HepG2 (cell line): ENCODE data around the gene STK32C. TPM values are rescaled to one million over a fixed set of nuclear protein-coding genes. Genes with fewer than 3 reads are reported as not detected.

ENCODE experiments used
- ARID4A ChIP-seq: sonication (generic); formaldehyde crosslinking; IDR thresholded peaks from 2 replicates; pipeline ENCODE4 v1.5.0; 2020; ENCODE audit warnings: mild to moderate bottlenecking, missing genetic modification reagents, borderline replicate concordance
- CBX1 ChIP-seq: IDR thresholded peaks from one replicate; pipeline ENCODE4 v1.6.1; 2016; ENCODE audit warnings: antibody characterized with exemption, low read depth
- ETV6 ChIP-seq: sonication (generic); formaldehyde crosslinking; conservative IDR thresholded peaks from 2 replicates; pipeline ENCODE4 v1.4.0; 2020; ENCODE audit warnings: missing genetic modification reagents
- GPN1 ChIP-seq: sonication (generic); formaldehyde crosslinking; IDR thresholded peaks from 2 replicates; pipeline ENCODE4 v1.5.1; 2020; ENCODE audit warnings: missing genetic modification reagents, borderline replicate concordance
- JUN ChIP-seq: sonication (generic); formaldehyde crosslinking; IDR thresholded peaks from 2 replicates; pipeline ENCODE4 v1.4.0; 2020; ENCODE audit warnings: mild to moderate bottlenecking, missing genetic modification reagents
- KAT2B ChIP-seq: fragments of 150-350 bp; IDR thresholded peaks from 2 replicates; pipeline ENCODE4 v1.6.1; 2014; ENCODE audit warnings: low read depth, low read length, borderline replicate concordance
- MXD4 ChIP-seq: IDR thresholded peaks from 2 replicates; pipeline ENCODE4 v1.6.1; 2016; ENCODE audit warnings: mild to moderate bottlenecking, missing biosample characterization, missing genetic modification reagents
- PAWR ChIP-seq: sonication (generic); formaldehyde crosslinking; IDR thresholded peaks from 2 replicates; pipeline ENCODE4 v1.4.0; 2020; ENCODE audit warnings: missing genetic modification reagents, mild to moderate bottlenecking, borderline replicate concordance
- RFX1 ChIP-seq: fragments of 450-650 bp; IDR thresholded peaks from 2 replicates; pipeline ENCODE4 v1.6.1; 2017
- SATB2 ChIP-seq: sonication (generic); formaldehyde crosslinking; IDR thresholded peaks from 2 replicates; pipeline ENCODE4 v1.5.0; 2020; ENCODE audit warnings: missing genetic modification reagents
- TP53 ChIP-seq: sonication (generic); formaldehyde crosslinking; conservative IDR thresholded peaks from 2 replicates; pipeline ENCODE4 v1.4.0; 2020; ENCODE audit warnings: missing genetic modification reagents
- ZNF12 ChIP-seq: sonication (generic); formaldehyde crosslinking; IDR thresholded peaks from 2 replicates; pipeline ENCODE4 v1.5.0; 2020; ENCODE audit warnings: missing genetic modification reagents
- ZNF143 ChIP-seq: sonication (generic); formaldehyde crosslinking; IDR thresholded peaks from 2 replicates; pipeline ENCODE4 v1.4.0; 2020; ENCODE audit warnings: missing genetic modification reagents
- ZNF3 ChIP-seq: IDR thresholded peaks from 2 replicates; pipeline ENCODE4 v1.7.0; 2017; ENCODE audit warnings: inconsistent platforms
- ZNF709 ChIP-seq: sonication (generic); formaldehyde crosslinking; IDR thresholded peaks from 2 replicates; pipeline ENCODE4 v1.5.0; 2020; ENCODE audit warnings: mild to moderate bottlenecking, missing genetic modification reagents
- ZNF770 ChIP-seq: sonication (generic); formaldehyde crosslinking; IDR thresholded peaks from 2 replicates; pipeline ENCODE4 v1.5.0; 2020; ENCODE audit warnings: mild to moderate bottlenecking, missing genetic modification reagents
- ZNF781 ChIP-seq: sonication (generic); formaldehyde crosslinking; IDR thresholded peaks from 2 replicates; pipeline ENCODE4 v1.5.1; 2020; ENCODE audit warnings: borderline replicate concordance, mild to moderate bottlenecking, missing genetic modification reagents; ENCODE audit errors: not compliant biosample characterization
- ZNF878 ChIP-seq: sonication (generic); formaldehyde crosslinking; IDR thresholded peaks from 2 replicates; pipeline ENCODE4 v1.8.1; 2023; ENCODE audit warnings: mild to moderate bottlenecking, missing genetic modification reagents, moderate library complexity
- polyA plus RNA-seq, 8 experiments: library from polyadenylated mRNA; depleted of rRNA in 3 of 8; stranded (reverse) in 7 of 8; unstranded in 1 of 8; fragments of >200 nt; fragmentation: Illumina TruSeq in 4 of 8; extraction: Trizol in 4 of 8; gene quantifications; 2 replicates each; pipeline versions ENCODE4 v1.2.1 to v1.2.3, GENCODE V29; 2011 to 2016; ENCODE audit warnings: low read depth in 4 of 8, missing spikeins in 1 of 8, mixed read lengths in 1 of 8; ENCODE audit not compliant: insufficient read depth in 1 of 8
- total RNA-seq, 5 experiments: library from RNA; depleted of rRNA; stranded (reverse); fragments of >200 nt; fragmentation: Illumina TruSeq; extraction: Trizol; gene quantifications; 2 replicates each; pipeline ENCODE4 v1.2.3, GENCODE V29; 2016; ENCODE audit warnings: low read depth in 1 of 5
- TF ChIP-seq, protein P1 (sequence below): sonication (generic); formaldehyde crosslinking; IDR thresholded peaks from 2 replicates; pipeline ENCODE4 v1.4.0; 2020; ENCODE audit warnings: missing genetic modification reagents, borderline replicate concordance

The STK32C gene
- total and polyA plus RNA-seq, 2 of the 13 experiments (the other 11 are each of a cell fraction or from before 2014, with no cell fraction given), result 10.9 to 19.4 TPM

GRCh38 chr10:132306864-132307751 is 642 bp downstream of the STK32C start (continued):
- no peak for TF ChIP-seq TP53 (CRISPR knock-in tag)
- TF ChIP-seq CBX1, result no peak
- no peak for TF ChIP-seq ZNF143 (CRISPR knock-in tag)
- no peak for TF ChIP-seq SATB2 (CRISPR knock-in tag)
- TF ChIP-seq ZNF12 (CRISPR knock-in tag), result no peak
- TF ChIP-seq JUN, result no peak
- no peak for TF ChIP-seq ZNF781
- TF ChIP-seq RFX1, result peak; percentile 34; the same call in 1 of the 2 replicates
- TF ChIP-seq MXD4, result peak; percentile 91
- peak; percentile 70 for TF ChIP-seq ARID4A (CRISPR knock-in tag)
- no peak for TF ChIP-seq PAWR (CRISPR knock-in tag)
- no peak for TF ChIP-seq ZNF709 (CRISPR knock-in tag)
- TF ChIP-seq ZNF878, result no peak
- TF ChIP-seq ZNF3 (CRISPR knock-in tag), result no peak
- no peak for TF ChIP-seq GPN1 (CRISPR knock-in tag)
- TF ChIP-seq, protein P1, sequence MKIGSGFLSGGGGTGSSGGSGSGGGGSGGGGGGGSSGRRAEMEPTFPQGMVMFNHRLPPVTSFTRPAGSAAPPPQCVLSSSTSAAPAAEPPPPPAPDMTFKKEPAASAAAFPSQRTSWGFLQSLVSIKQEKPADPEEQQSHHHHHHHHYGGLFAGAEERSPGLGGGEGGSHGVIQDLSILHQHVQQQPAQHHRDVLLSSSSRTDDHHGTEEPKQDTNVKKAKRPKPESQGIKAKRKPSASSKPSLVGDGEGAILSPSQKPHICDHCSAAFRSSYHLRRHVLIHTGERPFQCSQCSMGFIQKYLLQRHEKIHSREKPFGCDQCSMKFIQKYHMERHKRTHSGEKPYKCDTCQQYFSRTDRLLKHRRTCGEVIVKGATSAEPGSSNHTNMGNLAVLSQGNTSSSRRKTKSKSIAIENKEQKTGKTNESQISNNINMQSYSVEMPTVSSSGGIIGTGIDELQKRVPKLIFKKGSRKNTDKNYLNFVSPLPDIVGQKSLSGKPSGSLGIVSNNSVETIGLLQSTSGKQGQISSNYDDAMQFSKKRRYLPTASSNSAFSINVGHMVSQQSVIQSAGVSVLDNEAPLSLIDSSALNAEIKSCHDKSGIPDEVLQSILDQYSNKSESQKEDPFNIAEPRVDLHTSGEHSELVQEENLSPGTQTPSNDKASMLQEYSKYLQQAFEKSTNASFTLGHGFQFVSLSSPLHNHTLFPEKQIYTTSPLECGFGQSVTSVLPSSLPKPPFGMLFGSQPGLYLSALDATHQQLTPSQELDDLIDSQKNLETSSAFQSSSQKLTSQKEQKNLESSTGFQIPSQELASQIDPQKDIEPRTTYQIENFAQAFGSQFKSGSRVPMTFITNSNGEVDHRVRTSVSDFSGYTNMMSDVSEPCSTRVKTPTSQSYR (CRISPR knock-in tag), result no peak
- no peak for TF ChIP-seq ETV6 (CRISPR knock-in tag)
- no peak for TF ChIP-seq ZNF770
- TF ChIP-seq KAT2B, result no peak
